HG03039 (cell line): ENCODE measurements around the gene AMZ1.

Source experiments
- ATAC-seq: cut with Tn5 transposase; IDR thresholded peaks from one replicate; pipeline ENCODE4 v1.9.1; 2021; ENCODE audit warnings: mild to moderate bottlenecking, moderate library complexity; ENCODE audit not compliant: unreplicated experiment

AMZ1 gene

GRCh38 chr7:2650451-2650850 lies 37.6 kb upstream of the AMZ1 start:
- ATAC-seq: no peak

DNA sequence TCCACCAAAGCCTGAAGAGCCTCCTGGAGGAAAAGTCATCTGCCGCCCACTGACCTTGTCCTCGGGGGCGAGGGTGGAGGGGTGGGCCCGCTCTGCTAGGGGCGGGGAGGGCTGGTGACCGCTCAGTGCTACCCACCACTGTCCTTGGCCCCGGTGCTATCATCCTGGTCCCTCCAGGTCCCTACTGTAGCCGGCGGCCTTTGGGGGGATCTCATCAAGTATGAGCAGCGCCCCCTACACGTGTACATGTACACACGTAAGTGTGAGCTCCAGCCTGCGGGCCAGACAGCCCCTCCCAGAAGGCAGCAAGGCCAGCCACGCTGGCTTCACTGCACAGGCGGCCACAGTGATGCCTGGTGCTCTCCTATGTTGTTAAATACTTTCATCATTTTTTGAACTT lies 36.7 kb upstream of the AMZ1 start:
- ATAC-seq: no peak

DNA sequence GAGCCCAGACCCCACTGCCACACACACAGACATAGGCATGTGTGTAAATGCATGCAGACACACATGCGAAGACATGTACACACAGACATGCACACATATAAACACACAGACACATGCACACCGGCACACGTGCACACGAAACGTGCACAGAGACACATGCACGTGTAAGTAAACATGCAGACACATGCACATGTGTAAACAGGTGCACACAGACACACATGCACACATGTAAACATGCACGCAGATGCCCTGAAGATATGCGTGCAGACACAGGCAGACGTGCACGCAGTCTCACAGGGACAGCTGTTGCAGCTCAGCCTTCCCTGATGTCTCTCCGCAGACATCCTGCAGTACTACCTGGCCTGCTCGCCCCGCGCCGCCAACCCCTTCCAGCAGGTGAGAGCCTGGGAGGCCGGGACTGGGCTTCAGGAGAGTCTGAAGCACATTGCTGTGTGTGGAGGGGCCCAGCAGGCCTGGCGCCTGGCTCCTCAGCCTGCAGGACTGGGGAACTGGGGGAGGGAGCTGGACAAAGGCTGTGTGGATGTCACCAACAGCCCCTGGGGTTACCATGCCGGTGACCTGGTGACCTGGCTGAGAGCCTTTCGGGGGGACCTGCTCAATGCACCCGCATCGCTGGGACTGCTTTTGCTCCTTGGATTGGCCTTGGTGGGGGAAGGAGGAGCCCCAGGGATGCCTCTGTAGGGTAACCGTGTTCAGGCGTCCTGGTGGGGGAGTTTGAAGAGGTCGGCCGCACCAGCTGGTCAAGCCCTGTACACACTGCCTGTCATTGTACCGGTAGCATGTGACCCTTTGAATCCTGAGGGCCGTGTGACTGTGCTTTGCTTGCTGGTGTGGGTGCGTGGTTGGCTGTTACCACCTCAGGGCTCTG lies 35.9 kb upstream of the AMZ1 start:
- no peak for ATAC-seq

DNA sequence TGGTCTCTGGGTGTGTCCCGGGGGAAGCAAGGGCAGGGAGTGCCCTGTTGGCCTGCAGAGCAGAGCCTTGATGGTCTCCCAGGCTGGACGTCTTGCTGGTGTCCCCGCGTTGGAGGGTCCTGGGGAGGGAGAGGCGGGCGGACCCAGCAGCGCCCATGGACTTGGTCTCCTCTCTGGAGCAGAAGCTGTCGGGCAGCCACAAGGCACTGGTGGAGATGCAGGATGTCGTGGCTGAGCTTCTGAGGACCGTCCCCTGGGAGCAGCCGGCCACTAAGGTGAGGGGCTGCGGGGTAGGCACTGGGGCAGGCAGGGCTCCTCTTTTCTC lies 35.3 kb upstream of the AMZ1 start:
- no peak for ATAC-seq

- no peak for ATAC-seq
These were observed 33.9 kb upstream of the AMZ1 start for GRCh38 chr7:2654059-2654458.

DNA sequence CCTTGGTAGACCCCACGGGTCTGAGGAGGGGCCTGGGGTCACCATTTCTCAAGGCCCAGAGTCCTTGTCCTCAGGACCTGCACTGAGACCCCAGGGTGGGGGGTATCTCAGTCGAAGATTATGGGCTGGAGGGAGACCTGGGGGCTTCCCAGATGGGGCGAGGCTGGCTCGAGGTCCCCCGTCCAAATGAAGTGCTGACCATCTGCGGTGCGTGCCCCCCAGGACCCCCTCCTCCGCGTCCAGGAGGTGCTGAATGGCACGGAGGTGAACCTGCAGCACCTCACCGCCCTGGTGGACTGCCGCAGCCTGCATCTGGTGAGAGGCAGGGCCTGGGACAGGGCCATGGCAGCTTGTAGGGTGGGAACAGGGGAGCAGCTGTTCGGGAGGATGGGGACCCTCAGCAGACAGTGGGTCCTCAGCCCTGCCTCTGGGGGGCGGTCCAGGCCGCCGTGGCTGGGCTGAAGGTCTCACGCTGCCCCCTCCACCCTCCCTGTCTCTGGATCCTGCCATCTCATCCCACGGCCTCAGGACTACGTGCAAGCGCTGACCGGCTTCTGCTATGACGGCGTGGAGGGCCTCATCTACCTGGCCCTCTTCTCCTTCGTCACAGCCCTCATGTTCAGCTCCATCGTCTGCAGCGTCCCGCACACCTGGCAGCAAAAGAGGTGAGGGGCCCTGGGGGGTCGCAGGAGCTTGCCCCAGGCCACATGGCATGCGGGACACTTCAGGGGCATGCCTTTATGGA lies 32.0 kb upstream of the AMZ1 start:
- no peak for ATAC-seq

GRCh38 chr7:2657208-2657607 lies 30.8 kb upstream of the AMZ1 start:
- ATAC-seq: no peak

DNA sequence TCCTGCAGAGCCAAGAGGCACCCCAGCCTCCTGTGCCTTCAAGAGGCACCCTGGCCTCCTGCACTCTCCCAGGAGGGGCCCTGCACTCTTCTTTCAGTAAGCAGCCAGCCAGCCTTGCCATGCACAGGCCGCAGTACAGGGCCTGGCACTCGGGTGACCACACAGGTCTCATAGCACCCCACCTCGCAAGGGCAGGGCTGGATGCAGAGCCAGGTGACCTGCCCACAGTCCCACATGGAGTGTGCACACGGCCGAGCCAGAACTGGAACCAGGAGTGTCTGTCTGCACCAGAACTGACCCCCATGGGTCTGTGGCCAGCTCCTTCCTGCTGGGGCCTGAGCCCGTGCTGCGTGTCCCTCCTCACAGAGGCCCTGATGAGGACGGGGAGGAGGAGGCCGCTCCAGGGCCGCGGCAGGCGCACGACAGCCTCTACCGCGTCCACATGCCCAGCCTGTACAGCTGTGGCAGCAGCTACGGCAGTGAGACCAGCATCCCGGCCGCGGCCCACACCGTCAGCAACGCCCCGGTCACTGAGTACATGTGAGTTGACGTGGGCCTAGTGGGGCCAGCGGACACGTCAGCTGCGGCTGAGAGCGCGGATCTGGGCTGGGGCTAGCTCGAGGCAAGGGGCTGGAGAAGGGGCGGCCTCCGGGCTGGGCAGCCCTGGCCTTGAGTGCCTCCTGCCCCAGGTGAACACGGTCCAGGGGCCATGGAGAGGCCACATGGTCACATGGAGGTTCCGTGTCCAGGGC lies 29.9 kb upstream of the AMZ1 start:
- ATAC-seq: no peak

- no peak for ATAC-seq
These were observed 29.1 kb upstream of the AMZ1 start for GRCh38 chr7:2658941-2659340.

GRCh38 chr7:2659556-2660358 lies 28.2 kb upstream of the AMZ1 start:
- ATAC-seq: no peak

- ATAC-seq: no peak
These were observed 27.5 kb upstream of the AMZ1 start for GRCh38 chr7:2660359-2661095.

- no peak for ATAC-seq
These were observed 26.9 kb upstream of the AMZ1 start for GRCh38 chr7:2661096-2661449.

GRCh38 chr7:2661602-2662272 lies 26.3 kb upstream of the AMZ1 start:
- ATAC-seq: no peak

GRCh38 chr7:2662273-2663120 lies 25.5 kb upstream of the AMZ1 start:
- ATAC-seq: no peak

- ATAC-seq: no peak
These were observed 24.7 kb upstream of the AMZ1 start for GRCh38 chr7:2663121-2663886.

DNA sequence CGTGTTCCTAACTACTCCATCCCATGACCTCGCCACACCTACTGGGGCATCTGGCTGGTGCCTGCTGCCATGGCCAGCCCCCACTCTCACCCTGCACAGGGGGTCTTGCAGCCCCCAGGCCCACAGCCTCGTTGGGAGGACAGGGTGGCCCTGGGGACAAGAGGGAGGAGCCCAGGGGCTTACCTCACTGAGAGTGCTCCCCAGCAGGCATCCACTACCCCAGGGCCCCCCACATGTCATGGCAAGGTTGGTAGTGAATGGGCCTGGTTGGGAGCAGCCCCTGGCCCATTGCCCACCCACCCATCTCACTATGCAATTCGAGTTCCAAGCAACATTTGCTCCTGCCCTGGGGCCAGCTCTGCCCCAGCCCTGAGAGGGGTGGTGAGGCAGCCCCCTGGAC lies 24.0 kb upstream of the AMZ1 start:
- no peak for ATAC-seq

DNA sequence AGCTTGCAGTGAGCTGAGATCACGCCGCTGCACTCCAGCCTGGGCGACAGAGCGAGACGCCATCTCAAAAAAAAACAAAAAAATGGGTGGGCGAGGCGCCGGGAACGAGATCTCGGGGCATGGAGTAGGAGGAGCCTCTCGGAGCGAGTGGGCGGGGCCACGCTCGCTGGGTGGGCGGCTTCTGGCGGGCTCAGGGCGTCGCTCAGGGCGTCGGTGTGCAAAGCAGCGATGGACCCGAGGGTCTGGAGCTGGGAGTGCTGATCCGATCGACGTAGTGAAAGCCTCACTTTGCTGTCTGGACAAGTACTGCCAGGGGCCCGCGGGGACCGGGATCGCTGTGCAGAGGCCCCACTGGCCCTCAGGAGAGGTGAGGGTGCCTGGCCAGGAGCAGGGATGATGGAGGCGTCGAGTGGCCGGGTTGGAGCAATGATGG lies 22.6 kb upstream of the AMZ1 start:
- ATAC-seq: no peak

DNA sequence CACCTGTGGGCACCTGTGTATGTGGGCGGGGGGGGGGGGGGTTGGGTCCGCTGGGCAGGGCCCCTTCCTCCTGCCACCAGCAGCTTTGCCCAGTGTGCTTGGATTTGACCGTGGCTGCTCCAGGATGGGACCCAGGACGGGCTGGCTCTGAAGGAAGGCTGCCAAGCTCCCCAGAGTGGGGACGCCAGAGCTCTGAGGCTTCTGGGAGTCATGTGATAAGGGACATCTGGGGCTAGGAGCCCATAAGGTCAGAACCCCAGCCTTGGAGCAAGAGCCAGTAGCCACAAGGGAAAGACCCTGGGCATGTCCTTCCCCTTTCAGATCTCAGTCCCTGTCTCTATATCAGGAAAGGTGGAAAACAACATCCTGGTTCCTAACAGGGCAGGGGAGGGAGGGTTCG lies 21.8 kb upstream of the AMZ1 start:
- ATAC-seq: no peak
